WTC11 (cell line): ENCODE measurements around the gene CSN3. TPM values are rescaled to one million over a fixed set of nuclear protein-coding genes. Genes with fewer than 3 reads are reported as not detected.
"Not testable (repeated sequence)": the region's sequence is repeated elsewhere in the genome, so short reads cannot be mapped to it uniquely, and the experiment has no call there.

ENCODE experiments used
- ATAC-seq: fragments of 200-7000 bp; cut with Tn5 transposase; 2 replicates; pipeline ENCODE4 v1.10.0; 2021; ENCODE audit warnings: mild to moderate bottlenecking, moderate library complexity
- CTCF ChIA-PET: fragments of 300-600 bp; sonication (Branson Sonifier 250); formaldehyde crosslinking; loops from one replicate; lab custom pipeline; 2021; ENCODE audit warnings: antibody characterized with exemption; lab: Charles Lee
- POLR2A ChIA-PET: fragments of 350-600 bp; sonication (Branson Sonifier 250); formaldehyde crosslinking; loops from one replicate; lab custom pipeline; 2021; ENCODE audit warnings: antibody characterized with exemption; lab: Charles Lee
- DNase-seq: peaks from one replicate; pipeline ENCODE4 v3.0.0; 2021; ENCODE audit warnings: low spot score
- H3K27ac Mint-ChIP-seq: 2 replicates; pipeline ENCODE4 v1.8.0; 2021; ENCODE audit warnings: mixed read lengths
- H3K27me3 Mint-ChIP-seq: 2 replicates; pipeline ENCODE4 v1.8.0; 2021; ENCODE audit warnings: low read depth, mild to moderate bottlenecking, moderate library complexity, mixed read lengths
- H3K36me3 Mint-ChIP-seq: 2 replicates; pipeline ENCODE4 v1.8.0; 2021; ENCODE audit warnings: mixed read lengths
- H3K4me1 Mint-ChIP-seq: 2 replicates; pipeline ENCODE4 v1.8.0; 2022; ENCODE audit warnings: mixed read lengths
- H3K4me3 Mint-ChIP-seq: 2 replicates; pipeline ENCODE4 v1.8.0; 2021; ENCODE audit warnings: mild to moderate bottlenecking, moderate library complexity, mixed read lengths
- H3K9me3 Mint-ChIP-seq: 2 replicates; pipeline ENCODE4 v1.8.0; 2021; ENCODE audit warnings: mixed read lengths
- CREM ChIP-seq: sonication (generic); formaldehyde crosslinking; IDR thresholded peaks from 2 replicates; pipeline ENCODE4 v1.8.1; 2022; ENCODE audit warnings: mild to moderate bottlenecking, missing genetic modification reagents, moderate library complexity
- EMX1 ChIP-seq: fragments of 250-450 bp; sonication (Bioruptor Pico); IDR thresholded peaks from 2 replicates; pipeline ENCODE4 v1.8.0; 2021; ENCODE audit warnings: mild to moderate bottlenecking
- GABPB1 ChIP-seq: sonication (generic); formaldehyde crosslinking; IDR thresholded peaks from 2 replicates; pipeline ENCODE4 v1.8.1; 2023; ENCODE audit warnings: mild to moderate bottlenecking, missing genetic modification reagents
- HMGA2 ChIP-seq: fragments of 250-450 bp; sonication (Bioruptor Pico); IDR thresholded peaks from 2 replicates; pipeline ENCODE4 v1.4.0; 2021; ENCODE audit warnings: mild to moderate bottlenecking, moderate library complexity
- KAT7 ChIP-seq: sonication (generic); formaldehyde crosslinking; IDR thresholded peaks from 2 replicates; pipeline ENCODE4 v1.8.1; 2023; ENCODE audit warnings: missing genetic modification reagents, mild to moderate bottlenecking, borderline replicate concordance
- MXD4 ChIP-seq: fragments of 250-450 bp; sonication (Bioruptor Pico); IDR thresholded peaks from 2 replicates; pipeline ENCODE4 v1.8.0; 2021; ENCODE audit warnings: mild to moderate bottlenecking, moderate library complexity, borderline replicate concordance
- MYBL2 ChIP-seq: sonication (generic); formaldehyde crosslinking; IDR thresholded peaks from 2 replicates; pipeline ENCODE4 v1.8.1; 2023; ENCODE audit warnings: mild to moderate bottlenecking, moderate library complexity, missing genetic modification reagents
- NFE2L1 ChIP-seq: sonication (generic); formaldehyde crosslinking; IDR thresholded peaks from 2 replicates; pipeline ENCODE4 v1.8.1; 2023; ENCODE audit warnings: missing genetic modification reagents
- RORB ChIP-seq: fragments of 250-450 bp; sonication (Bioruptor Pico); IDR thresholded peaks from 2 replicates; pipeline ENCODE4 v1.9.0; 2021; ENCODE audit warnings: mild to moderate bottlenecking
- TCF7 ChIP-seq: sonication (generic); formaldehyde crosslinking; IDR thresholded peaks from 2 replicates; pipeline ENCODE4 v1.8.0; 2022; ENCODE audit warnings: mild to moderate bottlenecking, low read depth, missing genetic modification reagents, moderate library complexity
- TP53 ChIP-seq: sonication (generic); formaldehyde crosslinking; IDR thresholded peaks from 2 replicates; pipeline ENCODE4 v1.8.1; 2023; ENCODE audit warnings: mild to moderate bottlenecking, missing genetic modification reagents
- ZBTB21 ChIP-seq: sonication (generic); formaldehyde crosslinking; IDR thresholded peaks from 2 replicates; pipeline ENCODE4 v1.8.1; 2023; ENCODE audit warnings: mild to moderate bottlenecking, missing genetic modification reagents, borderline replicate concordance
- total RNA-seq: library from RNA; stranded (reverse); gene quantifications from 3 replicates; pipeline ENCODE4 v1.2.3, GENCODE V29; 2021
- TF ChIP-seq, protein P1 (sequence below): fragments of 250-450 bp; sonication (Bioruptor Pico); IDR thresholded peaks from 2 replicates; pipeline ENCODE4 v1.9.0; 2021; ENCODE audit warnings: mild to moderate bottlenecking
- TF ChIP-seq, protein P2 (sequence below): sonication (generic); formaldehyde crosslinking; IDR thresholded peaks from 2 replicates; pipeline ENCODE4 v1.8.1; 2023; ENCODE audit warnings: mild to moderate bottlenecking, missing genetic modification reagents, moderate library complexity
- TF ChIP-seq, protein P3 (sequence below): sonication (generic); formaldehyde crosslinking; IDR thresholded peaks from 2 replicates; pipeline ENCODE4 v1.8.1; 2023; ENCODE audit warnings: mild to moderate bottlenecking, missing genetic modification reagents
- TF ChIP-seq, protein P4 (sequence below): fragments of 250-450 bp; sonication (Bioruptor Pico); IDR thresholded peaks from 2 replicates; pipeline ENCODE4 v1.9.0; 2021; ENCODE audit warnings: moderate library complexity, mild to moderate bottlenecking, inconsistent platforms, borderline replicate concordance
- TF ChIP-seq, protein P5 (sequence below): sonication (generic); formaldehyde crosslinking; IDR thresholded peaks from 2 replicates; pipeline ENCODE4 v1.8.1; 2022; ENCODE audit warnings: mild to moderate bottlenecking, missing genetic modification reagents, moderate library complexity, borderline replicate concordance

Gene CSN3
- total RNA-seq, 1 experiment from 2014 or later, result not detected

DNA sequence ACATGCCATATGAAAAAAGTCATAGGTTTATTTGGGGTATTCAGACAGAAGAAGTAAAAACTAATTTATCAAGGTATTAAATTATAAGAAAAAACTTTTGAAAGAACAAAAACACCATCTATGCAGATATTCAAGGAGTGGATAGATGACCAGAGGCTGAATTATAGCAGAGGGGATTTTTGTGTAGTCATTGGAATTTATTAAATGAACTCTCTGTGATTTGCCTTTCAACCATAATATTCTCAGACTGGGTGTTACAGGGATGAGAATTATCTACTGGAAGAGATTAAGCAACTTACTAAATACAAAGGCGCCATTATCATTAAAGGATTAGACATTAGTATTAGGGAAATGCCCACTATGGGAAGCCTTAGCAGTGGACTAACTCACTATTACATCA lies 25.8 kb upstream of the CSN3 start:
- H3K4me3 Mint-ChIP-seq, H3K36me3 Mint-ChIP-seq, ATAC-seq, DNase-seq, H3K27me3 Mint-ChIP-seq, H3K4me1 Mint-ChIP-seq, CTCF ChIA-PET, H3K27ac Mint-ChIP-seq, POLR2A ChIA-PET: not testable (repeated sequence)
- H3K9me3 Mint-ChIP-seq, result peaks cover 18% of the 10 kb centered on the region

DNA sequence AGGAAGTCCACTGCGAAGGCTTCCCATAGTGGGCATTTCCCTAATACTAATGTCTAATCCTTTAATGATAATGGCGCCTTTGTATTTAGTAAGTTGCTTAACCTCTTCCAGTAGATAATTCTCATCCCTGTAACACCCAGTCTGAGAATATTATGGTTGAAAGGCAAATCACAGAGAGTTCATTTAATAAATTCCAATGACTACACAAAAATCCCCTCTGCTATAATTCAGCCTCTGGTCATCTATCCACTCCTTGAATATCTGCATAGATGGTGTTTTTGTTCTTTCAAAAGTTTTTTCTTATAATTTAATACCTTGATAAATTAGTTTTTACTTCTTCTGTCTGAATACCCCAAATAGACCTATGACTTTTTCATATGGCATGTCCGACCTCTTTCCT lies 21.0 kb upstream of the CSN3 start:
- H3K4me1 Mint-ChIP-seq, ATAC-seq, POLR2A ChIA-PET: not testable (repeated sequence)

DNA sequence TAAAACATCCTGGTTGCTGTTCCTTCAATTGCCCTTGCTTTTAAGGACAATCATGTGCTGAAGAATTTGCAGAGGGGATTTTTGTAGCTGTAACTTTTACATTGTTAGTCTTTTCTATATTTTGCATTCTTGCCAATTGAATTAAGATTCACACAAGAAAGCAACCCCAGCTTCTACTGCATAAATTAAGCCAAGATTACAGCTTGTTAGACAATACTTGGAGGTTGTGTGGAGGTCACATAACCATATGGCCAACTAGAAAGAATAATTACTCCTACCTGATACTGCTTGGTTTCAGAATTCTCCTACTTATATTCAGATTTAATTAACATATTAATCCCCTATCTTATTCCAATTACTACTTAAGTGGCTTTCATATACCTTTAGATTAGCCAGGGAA lies 20.6 kb upstream of the CSN3 start:
- H3K27ac Mint-ChIP-seq, ATAC-seq, POLR2A ChIA-PET, H3K36me3 Mint-ChIP-seq, H3K4me3 Mint-ChIP-seq, DNase-seq, H3K9me3 Mint-ChIP-seq, H3K4me1 Mint-ChIP-seq, H3K27me3 Mint-ChIP-seq, CTCF ChIA-PET: not testable (repeated sequence)

More for the DNA sequence above, 21.0 kb upstream of the CSN3 start:
- H3K4me3 Mint-ChIP-seq, H3K36me3 Mint-ChIP-seq, H3K9me3 Mint-ChIP-seq, CTCF ChIA-PET, H3K27me3 Mint-ChIP-seq, H3K27ac Mint-ChIP-seq, DNase-seq: not testable (repeated sequence)

DNA sequence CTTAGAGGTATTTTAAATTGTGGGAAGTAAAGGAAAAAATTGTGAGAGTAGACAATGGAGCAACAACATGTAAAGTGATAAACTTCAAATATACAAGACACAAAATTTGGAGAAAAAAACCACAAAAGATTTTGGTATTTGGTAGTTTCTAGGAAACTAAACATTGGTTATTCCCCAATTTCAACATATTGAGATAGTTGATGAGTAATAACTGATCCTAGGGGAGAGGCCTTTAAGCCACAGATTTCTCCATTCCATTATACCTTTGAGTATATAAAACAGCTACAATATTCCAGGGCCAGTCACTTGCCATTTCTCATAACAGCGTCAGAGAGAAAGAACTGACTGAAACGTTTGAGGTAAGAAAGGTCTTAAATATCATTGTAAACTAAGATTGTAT lies 16.6 kb upstream of the CSN3 start, which contains the start of gene FDCSP:
FDCSP (plus strand) TSS at position 301 of the 400 bp plus-strand sequence. CDS start 5,071 bp downstream, outside the sequence.
- DNase-seq, result no peak
- ATAC-seq, result no peak
- no peaks in the 10 kb centered on the region for H3K4me1 Mint-ChIP-seq
- ChIA-PET POLR2A (no interaction called here), CTCF (no interaction called here)
- H3K4me3 Mint-ChIP-seq, result no peak within 1 kb of the TSS
- no peak within 1 kb of the TSS for H3K27ac Mint-ChIP-seq
- no peaks in the 10 kb centered on the region for H3K36me3 Mint-ChIP-seq
- no peaks in the 10 kb centered on the region for H3K27me3 Mint-ChIP-seq
- TF ChIP-seq, protein P1, sequence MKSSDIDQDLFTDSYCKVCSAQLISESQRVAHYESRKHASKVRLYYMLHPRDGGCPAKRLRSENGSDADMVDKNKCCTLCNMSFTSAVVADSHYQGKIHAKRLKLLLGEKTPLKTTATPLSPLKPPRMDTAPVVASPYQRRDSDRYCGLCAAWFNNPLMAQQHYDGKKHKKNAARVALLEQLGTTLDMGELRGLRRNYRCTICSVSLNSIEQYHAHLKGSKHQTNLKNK (CRISPR knock-in tag), result no peak
- TF ChIP-seq MXD4 (CRISPR knock-in tag), result no peak
- no peaks in the 10 kb centered on the region for H3K9me3 Mint-ChIP-seq

DNA sequence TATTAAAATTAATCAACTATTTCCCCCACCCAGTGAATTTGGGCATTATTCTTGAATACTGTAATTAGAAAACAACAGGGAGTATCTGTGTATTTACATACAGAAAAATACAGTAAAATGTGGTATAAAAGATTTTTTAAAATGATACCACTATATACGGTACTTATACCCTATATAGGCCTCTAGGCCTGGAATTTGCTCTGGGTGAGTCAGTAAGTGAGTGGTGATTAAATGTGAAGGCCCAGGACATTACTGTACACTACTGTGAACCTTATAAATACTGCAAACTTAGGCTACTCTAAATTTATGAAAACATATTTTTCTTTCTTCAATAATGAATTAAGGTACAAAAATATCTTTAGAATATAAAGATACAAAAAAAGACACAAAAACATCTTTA lies 6.3 kb upstream of the CSN3 start:
- ChIA-PET POLR2A (no interaction called here), CTCF (no interaction called here)
- Mint-ChIP-seq H3K27me3 (no peaks in the 10 kb centered on the region), H3K9me3 (no peaks in the 10 kb centered on the region), H3K4me1 (no peaks in the 10 kb centered on the region), H3K27ac (no peak overlapping the region), H3K4me3 (no peak overlapping the region), H3K36me3 (no peaks in the 10 kb centered on the region)
- TF ChIP-seq TCF7 (CRISPR knock-in tag), result no peak
- no peak for TF ChIP-seq CREM (CRISPR knock-in tag)
- TF ChIP-seq TP53 (CRISPR knock-in tag), result no peak
- TF ChIP-seq, protein P2, sequence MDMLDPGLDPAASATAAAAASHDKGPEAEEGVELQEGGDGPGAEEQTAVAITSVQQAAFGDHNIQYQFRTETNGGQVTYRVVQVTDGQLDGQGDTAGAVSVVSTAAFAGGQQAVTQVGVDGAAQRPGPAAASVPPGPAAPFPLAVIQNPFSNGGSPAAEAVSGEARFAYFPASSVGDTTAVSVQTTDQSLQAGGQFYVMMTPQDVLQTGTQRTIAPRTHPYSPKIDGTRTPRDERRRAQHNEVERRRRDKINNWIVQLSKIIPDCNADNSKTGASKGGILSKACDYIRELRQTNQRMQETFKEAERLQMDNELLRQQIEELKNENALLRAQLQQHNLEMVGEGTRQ (CRISPR knock-in tag), result no peak
- TF ChIP-seq, protein P3, sequence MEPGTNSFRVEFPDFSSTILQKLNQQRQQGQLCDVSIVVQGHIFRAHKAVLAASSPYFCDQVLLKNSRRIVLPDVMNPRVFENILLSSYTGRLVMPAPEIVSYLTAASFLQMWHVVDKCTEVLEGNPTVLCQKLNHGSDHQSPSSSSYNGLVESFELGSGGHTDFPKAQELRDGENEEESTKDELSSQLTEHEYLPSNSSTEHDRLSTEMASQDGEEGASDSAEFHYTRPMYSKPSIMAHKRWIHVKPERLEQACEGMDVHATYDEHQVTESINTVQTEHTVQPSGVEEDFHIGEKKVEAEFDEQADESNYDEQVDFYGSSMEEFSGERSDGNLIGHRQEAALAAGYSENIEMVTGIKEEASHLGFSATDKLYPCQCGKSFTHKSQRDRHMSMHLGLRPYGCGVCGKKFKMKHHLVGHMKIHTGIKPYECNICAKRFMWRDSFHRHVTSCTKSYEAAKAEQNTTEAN (CRISPR knock-in tag), result no peak
- TF ChIP-seq NFE2L1 (CRISPR knock-in tag), result no peak
- TF ChIP-seq ZBTB21 (CRISPR knock-in tag), result no peak
- TF ChIP-seq, protein P4, sequence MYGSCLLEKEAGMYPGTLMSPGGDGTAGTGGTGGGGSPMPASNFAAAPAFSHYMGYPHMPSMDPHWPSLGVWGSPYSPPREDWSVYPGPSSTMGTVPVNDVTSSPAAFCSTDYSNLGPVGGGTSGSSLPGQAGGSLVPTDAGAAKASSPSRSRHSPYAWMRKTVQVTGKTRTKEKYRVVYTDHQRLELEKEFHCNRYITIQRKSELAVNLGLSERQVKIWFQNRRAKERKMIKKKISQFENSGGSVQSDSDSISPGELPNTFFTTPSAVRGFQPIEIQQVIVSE (CRISPR knock-in tag), result no peak
- TF ChIP-seq GABPB1 (CRISPR knock-in tag), result no peak
- TF ChIP-seq MYBL2 (CRISPR knock-in tag), result no peak
- TF ChIP-seq, protein P5, sequence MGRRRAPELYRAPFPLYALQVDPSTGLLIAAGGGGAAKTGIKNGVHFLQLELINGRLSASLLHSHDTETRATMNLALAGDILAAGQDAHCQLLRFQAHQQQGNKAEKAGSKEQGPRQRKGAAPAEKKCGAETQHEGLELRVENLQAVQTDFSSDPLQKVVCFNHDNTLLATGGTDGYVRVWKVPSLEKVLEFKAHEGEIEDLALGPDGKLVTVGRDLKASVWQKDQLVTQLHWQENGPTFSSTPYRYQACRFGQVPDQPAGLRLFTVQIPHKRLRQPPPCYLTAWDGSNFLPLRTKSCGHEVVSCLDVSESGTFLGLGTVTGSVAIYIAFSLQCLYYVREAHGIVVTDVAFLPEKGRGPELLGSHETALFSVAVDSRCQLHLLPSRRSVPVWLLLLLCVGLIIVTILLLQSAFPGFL (CRISPR knock-in tag), result no peak
- TF ChIP-seq RORB (CRISPR knock-in tag), result no peak
- no peak for TF ChIP-seq MXD4 (CRISPR knock-in tag)
- TF ChIP-seq EMX1, result no peak
- no peak for TF ChIP-seq KAT7 (CRISPR knock-in tag)
- no peak for TF ChIP-seq HMGA2 (CRISPR knock-in tag)
- no peak for ATAC-seq
- no peak for DNase-seq
